Thyroid gland (tissue), 4 donors: ENCODE data around the gene PTCH2. TPM values are rescaled to one million over a fixed set of nuclear protein-coding genes. Genes with fewer than 3 reads are reported as not detected.
A peak's percentile ranks its signal among the peaks of the same experiment; 100 is the strongest.
"Not testable (repeated sequence)": the region's sequence is repeated elsewhere in the genome, so short reads cannot be mapped to it uniquely, and the experiment has no call there.

Experiments used
- DNase-seq, 2 donors: peaks; one replicate each; pipeline ENCODE4 v3.0.0-alpha.2; 2019
- H3K27ac ChIP-seq, 3 donors: fragments of 200-600 bp; sonication (generic); 1 replicate in 2 of 3; 2 replicates in 1 of 3; pipeline ENCODE4 v1.5.1; 2016 to 2019; ENCODE audit warnings: mild to moderate bottlenecking in 1 of 3, moderate library complexity in 1 of 3
- H3K27me3 ChIP-seq: fragments of 200-600 bp; sonication (generic); one replicate; pipeline ENCODE4 v1.5.1; 2019
- H3K36me3 ChIP-seq, 2 donors: fragments of 200-600 bp; sonication (generic); one replicate each; pipeline ENCODE4 v1.5.1; 2016 to 2019
- H3K4me1 ChIP-seq, 2 donors: fragments of 200-600 bp; sonication (generic); one replicate each; pipeline ENCODE4 v1.5.1; 2017 to 2019
- H3K4me3 ChIP-seq, 3 donors: fragments of 200-600 bp; sonication (generic); replicated peaks in 1 of 3; 1 replicate in 2 of 3; 2 replicates in 1 of 3; pipeline ENCODE4 v1.5.1; 2016; ENCODE audit warnings: mild to moderate bottlenecking in 1 of 3
- H3K9me3 ChIP-seq: fragments of 200-600 bp; sonication (generic); one replicate; pipeline ENCODE4 v1.5.1; 2017
- POLR2A ChIP-seq, 2 donors: fragments of 450-650 bp; IDR thresholded peaks; one replicate each; pipeline ENCODE4 v1.6.1; 2017; ENCODE audit warnings: antibody characterized with exemption in 2 of 2, mild to moderate bottlenecking in 2 of 2, moderate library complexity in 1 of 2
- WGBS, 2 donors: methylation state at CpG; one replicate each; pipeline ENCODE4 v1.1.5; 2017; 5-methylcytosine and 5-hydroxymethylcytosine counted together
- intact Hi-C: fragments of 100-400 bp; cut with DNase I; formaldehyde crosslinking; loops from one replicate; pipeline ENCODE4 v1.15.1; 2023
- total RNA-seq, 4 donors: library from RNA; depleted of rRNA; stranded (reverse); fragments of >200 nt; gene quantifications; one replicate each; pipeline ENCODE4 v1.2.3, GENCODE V29; 2016
- TF ChIP-seq, protein P1 (sequence below), 6 experiments: fragments of 200-600 bp in 3 of 6; fragments of 450-650 bp in 3 of 6; sonication (generic) in 3 of 6; IDR thresholded peaks; one replicate each; pipeline ENCODE4 v1.5.1; 2016 to 2019; ENCODE audit warnings: antibody characterized with exemption in 6 of 6, mild to moderate bottlenecking in 2 of 6, inconsistent platforms in 1 of 6, moderate library complexity in 1 of 6

PTCH2 gene
- total RNA-seq, 4 donors from 2014 or later = 0.15 to 1.0 (median 0.52) TPM

GRCh38 chr1:44812822-44813543 lies 30.1 kb downstream of the PTCH2 start:
- 68 to 73% methylated on average over 24 to 43 of the region's 48 CpGs for WGBS, 2 donors
- Histone ChIP-seq H3K9me3 (no peaks in the 10 kb centered on the region), H3K4me1 (peaks cover 31 to 53% of the 10 kb centered on the region in 2 donors), H3K27ac (peak overlapping the region in 2 of 3 donors; percentile 68 to 80), H3K4me3 (peak overlapping the region in 1 of 3 donors; percentile 23), H3K36me3 (no peaks in the 10 kb centered on the region), H3K27me3 (no peaks in the 10 kb centered on the region)
- no peak for TF ChIP-seq POLR2A (IDR thresholded peaks at IDR 0.05)
- TF ChIP-seq, protein P1, sequence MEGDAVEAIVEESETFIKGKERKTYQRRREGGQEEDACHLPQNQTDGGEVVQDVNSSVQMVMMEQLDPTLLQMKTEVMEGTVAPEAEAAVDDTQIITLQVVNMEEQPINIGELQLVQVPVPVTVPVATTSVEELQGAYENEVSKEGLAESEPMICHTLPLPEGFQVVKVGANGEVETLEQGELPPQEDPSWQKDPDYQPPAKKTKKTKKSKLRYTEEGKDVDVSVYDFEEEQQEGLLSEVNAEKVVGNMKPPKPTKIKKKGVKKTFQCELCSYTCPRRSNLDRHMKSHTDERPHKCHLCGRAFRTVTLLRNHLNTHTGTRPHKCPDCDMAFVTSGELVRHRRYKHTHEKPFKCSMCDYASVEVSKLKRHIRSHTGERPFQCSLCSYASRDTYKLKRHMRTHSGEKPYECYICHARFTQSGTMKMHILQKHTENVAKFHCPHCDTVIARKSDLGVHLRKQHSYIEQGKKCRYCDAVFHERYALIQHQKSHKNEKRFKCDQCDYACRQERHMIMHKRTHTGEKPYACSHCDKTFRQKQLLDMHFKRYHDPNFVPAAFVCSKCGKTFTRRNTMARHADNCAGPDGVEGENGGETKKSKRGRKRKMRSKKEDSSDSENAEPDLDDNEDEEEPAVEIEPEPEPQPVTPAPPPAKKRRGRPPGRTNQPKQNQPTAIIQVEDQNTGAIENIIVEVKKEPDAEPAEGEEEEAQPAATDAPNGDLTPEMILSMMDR (IDR thresholded peaks at IDR 0.05) = no peak
- intact Hi-C loops = no loop called here
- peak; percentile 40 to 43 for DNase-seq

GRCh38 chr1:44811234-44811633 lies 31.8 kb downstream of the PTCH2 start:
- H3K27me3 ChIP-seq = no peaks in the 10 kb centered on the region
- peaks cover 49 to 70% of the 10 kb centered on the region in 2 donors for H3K4me1 ChIP-seq
- H3K27ac ChIP-seq = peak overlapping the region; percentile 42 to 99 (median 97)
- 75 to 85% methylated on average over 8 of the region's 8 CpGs for WGBS, 2 donors
- no peaks in the 10 kb centered on the region for H3K9me3 ChIP-seq
- intact Hi-C loops = no loop called here
- TF ChIP-seq POLR2A (IDR thresholded peaks at IDR 0.05) = no peak
- TF ChIP-seq, protein P1 (IDR thresholded peaks at IDR 0.05) = no peak
- DNase-seq = no peak
- H3K36me3 ChIP-seq = peaks cover under 1 to 2% of the 10 kb centered on the region in 2 donors
- H3K4me3 ChIP-seq = no peak overlapping the region

DNA sequence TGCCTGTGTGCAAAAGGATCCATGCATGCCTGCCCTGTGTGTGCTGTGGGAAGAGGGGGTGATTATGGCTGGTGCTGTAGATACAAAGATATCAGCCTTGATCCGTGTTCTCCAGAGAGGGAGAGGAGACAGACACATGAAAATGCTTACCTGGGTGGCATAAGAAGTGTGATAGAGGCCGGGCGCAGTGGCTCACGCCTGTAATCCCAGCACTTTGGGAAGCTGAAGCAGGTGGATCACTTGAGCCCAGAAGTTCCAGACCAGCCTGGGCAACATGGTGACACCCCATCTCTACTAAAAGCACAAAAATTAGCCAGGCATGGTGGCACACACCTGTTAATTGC lies 32.3 kb downstream of the PTCH2 start:
- Histone ChIP-seq H3K4me1 (peaks cover 49 to 75% of the 10 kb centered on the region in 2 donors), H3K27ac (peak overlapping the region; percentile 97 to 100 (median 99))
- DNase-seq, intact Hi-C loops, H3K36me3 ChIP-seq, H3K27me3 ChIP-seq, H3K4me3 ChIP-seq, H3K9me3 ChIP-seq: not testable (repeated sequence)
- WGBS, 2 donors = 73 to 91% methylated on average over 4 of the region's 4 CpGs

- H3K36me3 ChIP-seq = peaks cover 10 to 12% of the 10 kb centered on the region in 2 donors
Measured at GRCh38 chr1:44810101-44810761, 32.8 kb downstream of the PTCH2 start.

More at GRCh38 chr1:44810101-44810761, 32.8 kb downstream of the PTCH2 start:
- H3K27ac ChIP-seq = peak overlapping the region; percentile 97 to 100 (median 99)
- no peak for TF ChIP-seq POLR2A (IDR thresholded peaks at IDR 0.05)
- TF ChIP-seq, protein P1 (IDR thresholded peaks at IDR 0.05) = no peak
- DNase-seq = peak; percentile 97
- H3K9me3 ChIP-seq = no peaks in the 10 kb centered on the region
- intact Hi-C loops = no loop called here
- 11 to 14% methylated on average over 6 to 11 of the region's 12 CpGs for WGBS, 2 donors
- no peak overlapping the region for H3K4me3 ChIP-seq
- H3K4me1 ChIP-seq = peaks cover 49 to 79% of the 10 kb centered on the region in 2 donors
- H3K27me3 ChIP-seq = no peaks in the 10 kb centered on the region
